ENCODE results near the gene NPBWR2. TPM values are rescaled to one million over a fixed set of nuclear protein-coding genes. Genes with fewer than 3 reads are reported as not detected.
A peak's percentile ranks its signal among the peaks of the same experiment; 100 is the strongest.

Gene NPBWR2
- total RNA-seq, 1 experiment from 2014 or later: not detected

GRCh38 chr20:64079273-64080012, 27.9 kb downstream of the NPBWR2 start, which contains the start of gene RGS19:
Gene RGS19 (minus strand): TSS chr20:64079518. CDS start chr20:64076886, 2,632 bp downstream.
- no peak within 1 kb of the TSS for H3K27ac Mint-ChIP-seq
- peaks cover 29% of the 10 kb centered on the region for H3K4me1 Mint-ChIP-seq
- H3K9me3 Mint-ChIP-seq: no peaks in the 10 kb centered on the region
- CTCF ChIA-PET: interaction anchor here (0.7 to 4.2 kb wide), 12 partner anchors 9 to 99 kb away, joined by 3 to 16 read pairs (median 6); partner anchors contain the start of gene PRPF6
- peak; percentile 40 for ATAC-seq
- peaks cover 35% of the 10 kb centered on the region for H3K27me3 Mint-ChIP-seq (ENCODE audit: low read depth)
- POLR2A ChIA-PET: interaction anchor here (1.0 to 1.1 kb wide), 2 partner anchors 13 to 583 kb away, joined by 3 to 4 read pairs; no protein-coding TSS in a partner anchor
- TF ChIP-seq ELF4 (CRISPR knock-in tag; IDR thresholded peaks at IDR 0.05; ENCODE audit: low read depth) (0 out of 2 replicates have a peak, but pooled peaks have one; percentile 40), ZNF317 (CRISPR knock-in tag; IDR thresholded peaks at IDR 0.05; ENCODE audit: borderline replicate concordance, low read depth) (0 out of 2 replicates have a peak, but pooled peaks have one; percentile 19), MAX (CRISPR knock-in tag; IDR thresholded peaks at IDR 0.05) (peak; percentile 41; the same call in 1 of the 2 replicates), MXD4 (CRISPR knock-in tag; IDR thresholded peaks at IDR 0.05; ENCODE audit: borderline replicate concordance) (no peak)
- TF ChIP-seq, protein P1, sequence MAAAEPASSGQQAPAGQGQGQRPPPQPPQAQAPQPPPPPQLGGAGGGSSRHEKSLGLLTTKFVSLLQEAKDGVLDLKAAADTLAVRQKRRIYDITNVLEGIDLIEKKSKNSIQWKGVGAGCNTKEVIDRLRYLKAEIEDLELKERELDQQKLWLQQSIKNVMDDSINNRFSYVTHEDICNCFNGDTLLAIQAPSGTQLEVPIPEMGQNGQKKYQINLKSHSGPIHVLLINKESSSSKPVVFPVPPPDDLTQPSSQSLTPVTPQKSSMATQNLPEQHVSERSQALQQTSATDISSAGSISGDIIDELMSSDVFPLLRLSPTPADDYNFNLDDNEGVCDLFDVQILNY (CRISPR knock-in tag; IDR thresholded peaks at IDR 0.05): 0 out of 2 replicates have a peak, but pooled peaks have one; percentile 46
- H3K4me3 Mint-ChIP-seq: peak within 1 kb of the TSS; percentile 80
- DNase-seq (ENCODE audit: low spot score): peak; percentile 75
- H3K36me3 Mint-ChIP-seq: no peaks in the 10 kb centered on the region

DNA sequence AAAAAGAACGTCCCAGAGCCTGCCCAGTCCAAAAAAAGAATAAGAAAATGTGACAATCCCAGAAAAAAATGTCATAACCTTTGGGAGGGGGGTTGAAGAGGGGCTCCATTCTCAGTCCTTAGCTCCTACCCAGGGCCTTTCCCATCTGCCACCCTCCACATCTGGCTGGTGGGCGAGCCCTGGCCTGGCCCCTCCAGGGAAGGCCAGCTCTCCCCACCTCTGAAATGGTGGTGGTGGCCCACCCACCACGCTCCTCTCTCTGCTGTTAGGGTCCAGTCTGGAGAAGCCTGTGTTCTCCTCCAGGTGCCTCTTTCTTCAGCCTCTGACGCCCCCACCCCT, 28.5 kb downstream of the NPBWR2 start:
- no peak for ATAC-seq
- POLR2A ChIA-PET: no interaction called here

DNA sequence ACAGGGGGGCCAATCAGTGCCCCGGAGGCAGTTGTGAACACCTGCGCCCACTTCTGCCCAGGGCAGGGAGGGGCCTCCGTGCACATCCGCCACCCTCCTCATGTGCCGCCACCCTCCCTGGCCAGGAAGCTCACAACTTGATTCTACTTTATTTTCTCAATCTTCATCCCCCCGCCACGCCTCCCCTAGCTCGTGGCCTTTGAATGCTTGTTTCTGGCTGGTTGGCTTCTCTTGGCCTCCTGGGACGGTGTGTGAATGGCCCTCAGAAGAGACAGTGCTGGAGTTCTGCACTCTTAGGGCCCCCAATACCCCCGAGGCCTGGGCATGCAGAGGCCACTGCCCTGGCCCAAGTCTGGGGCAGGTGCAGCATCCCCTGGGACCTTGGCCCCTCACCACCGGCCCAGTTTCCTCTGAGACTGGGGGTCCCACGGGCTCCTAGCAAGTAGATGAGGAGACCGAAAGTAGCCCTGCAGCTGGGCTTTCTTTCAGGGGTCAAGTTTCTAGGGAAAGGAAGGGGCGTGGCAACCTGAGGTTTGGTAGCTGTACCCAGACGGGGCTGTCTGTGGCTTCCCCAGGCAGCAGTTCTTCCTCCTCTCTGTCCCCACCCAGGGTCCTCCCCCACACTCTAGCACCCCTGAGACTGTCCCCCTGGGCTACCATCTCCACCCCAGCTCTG, 29.4 kb downstream of the NPBWR2 start:
- POLR2A ChIA-PET: no interaction called here
- no peak; the same call in 1 of the 2 replicates for ATAC-seq

More for the DNA sequence above, 28.5 kb downstream of the NPBWR2 start:
- TF ChIP-seq ZNF396 (CRISPR knock-in tag; IDR thresholded peaks at IDR 0.05; ENCODE audit: borderline replicate concordance) (no peak), FOXJ3 (CRISPR knock-in tag; IDR thresholded peaks at IDR 0.05; ENCODE audit: borderline replicate concordance) (no peak)
- H3K27me3 Mint-ChIP-seq (ENCODE audit: low read depth): peaks cover 31% of the 10 kb centered on the region
- H3K36me3 Mint-ChIP-seq: no peaks in the 10 kb centered on the region
- no peaks in the 10 kb centered on the region for H3K9me3 Mint-ChIP-seq
- peaks cover 26% of the 10 kb centered on the region for H3K4me1 Mint-ChIP-seq
- H3K4me3 Mint-ChIP-seq: peak overlapping the region; percentile 64
- DNase-seq (ENCODE audit: low spot score): no peak
- H3K27ac Mint-ChIP-seq: no peak overlapping the region
- CTCF ChIA-PET: interaction anchor here (0.7 to 4.2 kb wide), 10 partner anchors 13 to 98 kb away, joined by 3 to 16 read pairs (median 8); partner anchors contain the start of gene PRPF6

More for the DNA sequence above, 29.4 kb downstream of the NPBWR2 start:
- Mint-ChIP-seq H3K36me3 (no peaks in the 10 kb centered on the region), H3K4me3 (peak overlapping the region; percentile 64; the same call in 1 of the 2 replicates), H3K9me3 (no peaks in the 10 kb centered on the region), H3K4me1 (peaks cover 24% of the 10 kb centered on the region), H3K27me3 (ENCODE audit: low read depth) (peaks cover 27% of the 10 kb centered on the region), H3K27ac (no peak overlapping the region)
- TF ChIP-seq CREM (CRISPR knock-in tag; IDR thresholded peaks at IDR 0.05): no peak
- TF ChIP-seq MXD4 (CRISPR knock-in tag; IDR thresholded peaks at IDR 0.05; ENCODE audit: borderline replicate concordance): no peak
- TF ChIP-seq MAX (CRISPR knock-in tag; IDR thresholded peaks at IDR 0.05): no peak
- no peak for TF ChIP-seq SMAD3 (CRISPR knock-in tag; IDR thresholded peaks at IDR 0.05; ENCODE audit: borderline replicate concordance)
- no peak for TF ChIP-seq CREB1 (CRISPR knock-in tag; IDR thresholded peaks at IDR 0.05)
- TF ChIP-seq, protein P2, sequence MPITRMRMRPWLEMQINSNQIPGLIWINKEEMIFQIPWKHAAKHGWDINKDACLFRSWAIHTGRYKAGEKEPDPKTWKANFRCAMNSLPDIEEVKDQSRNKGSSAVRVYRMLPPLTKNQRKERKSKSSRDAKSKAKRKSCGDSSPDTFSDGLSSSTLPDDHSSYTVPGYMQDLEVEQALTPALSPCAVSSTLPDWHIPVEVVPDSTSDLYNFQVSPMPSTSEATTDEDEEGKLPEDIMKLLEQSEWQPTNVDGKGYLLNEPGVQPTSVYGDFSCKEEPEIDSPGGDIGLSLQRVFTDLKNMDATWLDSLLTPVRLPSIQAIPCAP (CRISPR knock-in tag; IDR thresholded peaks at IDR 0.05): no peak
- no peak for TF ChIP-seq AR (CRISPR knock-in tag; IDR thresholded peaks at IDR 0.05)
- DNase-seq (ENCODE audit: low spot score): no peak
- CTCF ChIA-PET: interaction anchor here (0.7 to 4.2 kb wide), 5 partner anchors 12 to 97 kb away, joined by 3 to 16 read pairs (median 9); partner anchors contain the start of gene PRPF6

All from WTC11 (cell line).